ENCODE measurements around the gene PLD5.
"Not testable (repeated sequence)": the region's sequence is repeated elsewhere in the genome, so short reads cannot be mapped to it uniquely, and the experiment has no call there.

PLD5 gene

DNA sequence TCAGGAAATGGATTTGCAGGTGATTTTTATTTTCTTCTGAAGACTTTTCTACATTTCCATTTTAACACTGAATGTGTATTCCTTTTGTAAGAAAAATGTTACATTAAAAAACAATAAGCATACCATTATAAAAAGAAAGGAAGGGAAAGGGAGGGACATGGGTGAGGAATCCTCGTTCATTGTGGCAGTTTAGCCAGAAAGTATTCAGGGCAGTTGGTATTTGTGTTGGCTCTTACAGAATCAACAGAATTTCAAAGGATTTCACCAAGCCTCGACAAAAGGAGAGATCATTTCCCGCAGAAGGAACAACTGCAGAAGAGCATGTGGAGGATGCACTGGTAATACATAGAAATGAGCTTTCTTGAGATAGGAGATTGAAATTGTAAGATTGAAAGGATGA, 35.0 kb downstream of the PLD5 start:
- no peak for DNase-seq (ENCODE audit: low read depth in 1 of 2, low spot score in 1 of 2)

GRCh38 chr1:242477944-242478343, 46.6 kb downstream of the PLD5 start:
- DNase-seq (ENCODE audit: low read depth in 1 of 2, low spot score in 1 of 2) = no peak

GRCh38 chr1:242470774-242471173, 53.7 kb downstream of the PLD5 start:
- no peak for DNase-seq (ENCODE audit: low read depth in 1 of 2, low spot score in 1 of 2)

DNA sequence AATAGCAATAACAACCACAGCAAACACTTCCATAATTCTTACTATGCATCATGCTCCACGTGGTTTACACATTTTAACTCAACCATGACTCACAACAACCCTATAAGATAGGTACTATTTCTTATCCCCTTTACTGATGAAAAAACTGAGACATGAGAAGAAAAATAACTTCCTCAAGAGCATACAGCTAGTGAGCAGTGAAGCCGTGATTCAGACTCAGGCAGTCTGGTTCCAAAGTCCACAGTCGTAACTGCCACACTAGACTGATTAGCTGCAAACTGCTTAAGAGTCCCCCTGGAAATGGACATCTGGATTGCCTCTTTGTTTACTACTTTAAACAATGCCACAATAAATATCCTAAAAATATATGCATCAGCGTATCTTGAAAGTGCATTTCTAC, 55.7 kb downstream of the PLD5 start:
- no peak for DNase-seq (ENCODE audit: low read depth in 1 of 2, low spot score in 1 of 2)

DNA sequence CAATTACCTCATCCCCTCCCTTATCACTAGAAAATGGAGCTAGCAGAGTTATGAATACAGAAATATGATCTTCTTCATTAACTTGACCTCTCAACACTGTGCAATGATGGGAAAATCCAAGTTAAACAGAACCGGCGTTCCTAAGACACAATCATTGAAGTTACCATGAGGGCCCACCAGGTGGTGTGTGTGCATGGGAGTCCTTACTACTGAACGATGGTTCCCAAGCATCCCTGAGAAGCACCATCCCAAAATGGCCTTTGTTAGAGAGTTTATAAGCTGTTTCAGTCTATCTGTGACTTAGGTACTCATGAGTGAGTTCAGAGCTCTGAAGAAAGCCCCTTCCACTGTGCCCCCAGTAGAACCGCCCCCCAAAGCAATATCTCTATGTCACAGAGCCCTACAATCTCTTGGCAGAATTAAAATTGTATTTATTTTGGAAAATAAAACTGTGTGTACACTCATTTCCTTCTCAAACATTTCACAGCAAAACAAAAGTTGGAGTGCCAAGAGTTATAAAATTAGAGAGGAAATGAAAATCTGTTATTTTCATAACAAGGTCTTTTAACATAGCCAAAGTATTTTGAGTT, 56.8 kb downstream of the PLD5 start:
- DNase-seq (ENCODE audit: low read depth in 1 of 2, low spot score in 1 of 2) = no peak

DNA sequence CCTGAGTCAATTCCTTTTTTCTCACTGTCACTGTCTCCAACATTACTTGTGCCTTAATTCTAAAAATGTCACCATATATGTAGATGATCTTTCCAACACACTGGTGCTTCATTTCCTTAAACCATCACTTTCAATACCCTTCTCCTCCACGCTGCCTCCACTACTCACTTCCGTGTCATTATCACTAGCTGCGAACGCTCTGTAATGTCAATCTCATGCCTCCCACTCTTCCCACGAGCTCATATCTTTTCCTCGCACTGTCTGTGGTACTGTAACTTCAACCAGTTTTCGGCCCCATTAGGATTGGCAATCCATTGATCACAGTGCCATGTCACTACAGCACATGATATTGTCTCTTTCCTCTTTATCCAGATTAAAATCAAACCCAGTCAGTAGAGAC, 61.6 kb downstream of the PLD5 start:
- DNase-seq (ENCODE audit: low read depth in 1 of 2, low spot score in 1 of 2) = no peak

DNA sequence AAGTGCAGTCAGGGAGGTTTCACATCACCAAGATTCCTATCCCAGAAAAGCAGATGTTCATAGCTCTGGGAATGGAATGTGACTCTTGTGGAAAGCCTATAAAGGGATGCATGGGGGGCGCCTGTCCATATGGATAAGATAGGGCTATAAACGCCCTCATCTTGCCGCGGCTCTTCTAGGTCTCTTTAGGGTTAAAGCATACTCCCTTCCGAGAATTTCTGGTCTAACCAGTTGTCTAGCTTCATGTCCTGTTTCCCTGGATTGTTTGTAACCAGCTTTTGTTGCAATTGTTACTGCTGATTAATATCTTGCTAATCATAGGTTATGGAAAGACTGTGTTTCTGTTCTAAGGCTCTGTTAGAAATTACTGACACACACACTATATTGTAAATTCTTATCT, 64.8 kb downstream of the PLD5 start:
- not testable (repeated sequence) for DNase-seq (ENCODE audit: low read depth in 1 of 2, low spot score in 1 of 2)

DNA sequence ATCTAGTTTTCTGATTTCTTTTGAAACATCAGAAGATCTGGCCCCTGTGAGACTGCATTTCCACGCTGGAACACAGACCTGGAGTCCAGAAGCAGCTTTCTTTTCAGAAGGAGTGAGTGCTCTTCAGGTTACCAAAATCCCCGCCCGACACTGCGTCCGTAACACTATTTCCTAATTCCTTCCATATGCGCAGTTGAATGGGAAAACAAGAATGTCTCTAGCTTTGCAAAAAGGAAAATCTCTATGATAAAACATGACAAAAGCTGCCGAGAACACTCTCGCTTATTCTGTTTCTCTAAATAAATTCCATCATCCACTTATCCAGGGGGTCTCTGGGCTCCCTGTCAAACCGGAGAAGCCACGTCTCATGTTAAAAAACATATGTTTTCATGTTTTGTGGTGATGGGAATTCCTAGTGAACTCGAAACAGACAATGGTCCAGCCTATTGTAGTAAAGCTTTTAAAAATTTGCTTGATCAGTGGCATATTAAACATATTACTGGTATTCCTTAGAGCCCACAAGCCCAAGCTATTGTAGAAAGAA, 67.7 kb downstream of the PLD5 start:
- DNase-seq (ENCODE audit: low read depth in 1 of 2, low spot score in 1 of 2) = no peak

DNA sequence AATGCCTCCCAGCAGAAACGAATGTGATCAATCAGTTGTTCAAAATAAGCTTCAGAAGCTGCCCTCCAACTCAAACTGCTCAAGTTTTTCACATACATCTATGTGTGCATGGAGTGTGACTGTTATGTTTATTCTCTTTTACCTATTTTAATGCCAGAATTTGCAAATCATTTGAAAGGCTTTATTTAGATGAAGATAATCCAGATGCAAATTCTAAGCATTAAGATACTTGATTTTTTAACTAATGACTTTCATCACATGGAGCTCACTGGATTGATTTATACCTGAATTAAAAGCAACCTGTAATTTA, 69.5 kb downstream of the PLD5 start:
- DNase-seq (ENCODE audit: low read depth in 1 of 2, low spot score in 1 of 2) = no peak

DNA sequence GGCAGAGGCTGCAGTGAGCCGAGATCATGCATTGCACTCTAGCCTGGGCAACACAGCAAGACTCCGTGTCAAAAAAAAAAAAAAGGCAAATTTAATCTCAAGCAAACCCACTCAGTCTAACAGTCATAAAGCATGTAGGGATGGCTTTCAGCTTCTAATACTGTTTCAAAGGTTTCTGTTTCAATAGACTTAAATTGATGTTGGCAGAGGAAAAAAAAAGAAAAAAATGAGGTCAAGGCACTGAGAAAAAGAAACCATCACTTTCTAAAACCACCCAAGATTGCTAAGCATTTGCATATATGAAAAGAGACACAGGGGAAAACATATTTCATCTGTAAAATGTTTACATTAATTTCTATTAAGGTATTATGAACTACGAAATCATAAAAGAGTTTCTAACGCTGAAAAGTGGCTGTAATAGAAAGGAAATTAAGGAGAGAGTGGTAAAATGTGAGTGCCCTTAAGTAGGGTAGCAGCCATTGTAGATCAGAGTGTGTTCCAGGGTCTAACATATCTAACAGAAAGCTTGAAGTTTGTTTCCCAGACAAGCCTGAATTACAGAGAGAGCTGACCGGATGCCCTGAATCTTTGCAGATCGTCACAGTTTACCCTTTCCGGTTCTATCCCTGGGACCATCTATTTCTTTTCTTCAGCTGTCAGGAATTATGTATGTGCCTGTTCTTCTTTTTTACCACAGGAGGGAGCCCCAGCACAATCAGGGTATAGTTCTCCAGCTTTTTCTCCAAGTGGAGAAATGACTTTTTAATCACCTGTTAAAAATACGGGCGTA, 70.0 kb downstream of the PLD5 start:
- no peak for DNase-seq (ENCODE audit: low read depth in 1 of 2, low spot score in 1 of 2)

- DNase-seq (ENCODE audit: low read depth in 1 of 2, low spot score in 1 of 2) = no peak
These were observed 71.9 kb downstream of the PLD5 start for GRCh38 chr1:242452573-242452972.

- DNase-seq (ENCODE audit: low read depth in 1 of 2, low spot score in 1 of 2) = no peak
These were observed 74.8 kb downstream of the PLD5 start for GRCh38 chr1:242449661-242450060.

GRCh38 chr1:242448910-242449645, 75.4 kb downstream of the PLD5 start:
- no peak for DNase-seq (ENCODE audit: low read depth in 1 of 2, low spot score in 1 of 2)

- DNase-seq (ENCODE audit: low read depth in 1 of 2, low spot score in 1 of 2) = no peak
These were observed 76.8 kb downstream of the PLD5 start for GRCh38 chr1:242447689-242448088.

DNA sequence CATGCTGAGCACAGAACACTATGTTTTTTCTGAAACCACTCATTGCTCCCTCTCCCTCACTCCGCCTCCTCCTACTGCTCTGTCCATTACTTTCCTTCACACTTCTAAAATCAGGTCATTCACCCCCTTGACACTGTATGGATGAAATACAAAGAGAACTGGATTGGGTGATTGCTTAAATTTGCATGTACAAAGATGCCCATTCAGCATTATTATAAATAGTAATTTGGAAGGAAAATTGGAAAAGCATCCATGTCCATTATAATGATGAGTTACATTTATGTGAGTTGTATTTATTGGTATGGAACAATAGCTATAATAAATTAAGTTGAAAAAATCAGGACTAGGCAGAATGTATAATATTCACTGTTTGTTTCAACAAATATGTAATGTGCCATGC, 83.7 kb downstream of the PLD5 start:
- DNase-seq (ENCODE audit: low read depth in 1 of 2, low spot score in 1 of 2) = no peak

- no peak for DNase-seq (ENCODE audit: low read depth in 1 of 2, low spot score in 1 of 2)
These were observed 89.3 kb downstream of the PLD5 start for GRCh38 chr1:242435200-242435599.

- DNase-seq (ENCODE audit: low read depth in 1 of 2, low spot score in 1 of 2) = no peak
These were observed 91.9 kb downstream of the PLD5 start for GRCh38 chr1:242432491-242433095.

DNA sequence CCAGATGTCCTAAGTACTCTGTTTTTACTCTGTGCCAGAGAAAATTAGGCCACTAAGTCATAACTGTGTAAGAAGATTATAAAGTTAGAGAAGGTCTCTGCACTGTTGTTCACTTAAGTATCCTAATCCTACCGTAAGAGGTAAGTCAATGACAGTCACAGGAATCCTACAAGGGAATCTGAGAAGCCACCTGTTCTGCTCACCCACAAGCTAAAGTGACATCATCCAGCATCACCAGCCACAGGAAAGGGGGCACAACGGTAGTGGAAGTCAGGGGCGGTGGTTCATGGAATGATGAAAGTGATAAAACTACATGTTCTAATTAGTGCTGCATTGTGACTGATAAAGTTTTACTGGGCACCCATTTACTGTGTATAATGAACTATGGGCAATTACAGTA, 92.7 kb downstream of the PLD5 start:
- no peak for DNase-seq (ENCODE audit: low read depth in 1 of 2, low spot score in 1 of 2)

DNA sequence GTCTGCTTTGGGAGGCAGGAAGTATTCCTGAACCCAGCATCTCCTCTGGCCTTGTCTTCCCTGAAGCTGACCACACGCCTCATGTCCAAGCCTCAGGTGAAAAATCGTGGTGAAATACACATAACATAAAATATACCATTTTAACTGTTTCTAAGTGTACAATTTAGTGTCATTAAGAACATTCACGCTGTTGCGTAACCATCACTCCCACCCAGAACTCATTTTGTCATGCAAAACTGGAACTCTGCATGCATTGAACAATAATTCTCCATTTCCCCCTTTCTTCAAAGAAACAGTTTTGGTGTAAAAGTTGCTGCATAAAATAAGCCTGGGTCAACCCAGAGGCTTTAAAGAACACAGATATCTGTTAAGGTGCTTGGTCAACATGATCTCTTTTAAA, 93.5 kb downstream of the PLD5 start:
- DNase-seq (ENCODE audit: low read depth in 1 of 2, low spot score in 1 of 2) = no peak

DNA sequence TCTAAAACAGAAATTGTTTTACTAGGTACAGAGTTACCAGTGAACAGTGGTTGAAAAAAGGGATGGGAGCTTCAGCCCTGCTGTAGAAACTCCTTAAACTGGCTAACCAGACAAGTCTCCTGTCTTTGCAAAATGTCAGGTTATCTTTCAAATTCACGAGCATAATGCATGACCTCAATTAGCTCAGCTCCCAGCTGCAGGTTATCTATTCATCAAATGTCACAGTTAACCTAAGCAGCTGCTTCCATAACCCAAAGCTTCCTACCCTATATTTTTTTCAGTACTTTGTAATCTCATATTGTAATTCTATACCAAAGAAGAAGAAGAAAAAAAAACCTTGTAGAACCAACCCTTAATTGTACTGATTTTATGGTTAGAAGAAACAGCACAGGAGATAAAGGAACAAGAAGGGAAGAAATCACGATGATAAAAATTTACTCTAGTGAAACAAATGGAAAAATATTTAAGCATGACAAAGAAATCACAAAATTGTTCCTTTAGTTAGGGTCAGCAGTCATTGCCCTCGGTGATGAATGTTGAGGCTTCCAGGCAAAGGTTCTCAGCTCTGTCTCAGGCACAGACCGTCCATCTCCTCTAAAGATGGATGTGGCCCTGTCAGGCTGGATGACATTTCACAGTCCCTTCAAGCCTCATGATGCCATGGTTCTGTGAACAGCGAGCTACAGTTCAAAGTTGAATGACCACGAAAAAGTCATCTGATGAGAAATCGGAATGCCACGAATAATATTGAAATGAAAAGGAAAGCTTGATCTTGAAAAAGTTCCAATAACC, 95.9 kb downstream of the PLD5 start:
- DNase-seq (ENCODE audit: low read depth in 1 of 2, low spot score in 1 of 2) = no peak

DNA sequence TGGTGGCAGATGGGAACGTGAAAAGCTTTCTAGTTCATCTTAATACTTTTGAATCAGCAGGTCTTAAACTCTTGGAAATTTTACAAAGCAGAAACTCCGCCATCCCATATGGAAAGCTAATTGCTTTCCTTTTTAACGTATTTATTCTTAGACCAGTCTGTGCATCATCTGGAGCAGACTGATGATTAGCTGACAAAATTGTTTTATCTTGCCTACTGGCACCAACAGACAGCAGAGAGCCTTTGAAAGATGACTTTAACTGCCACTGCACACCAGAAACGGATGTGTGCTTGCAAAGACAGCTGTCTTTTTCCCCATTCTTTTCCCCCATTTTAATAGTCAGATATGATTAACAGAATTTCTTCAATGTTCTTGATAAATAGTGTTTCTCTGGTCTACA, 97.0 kb downstream of the PLD5 start:
- DNase-seq (ENCODE audit: low read depth in 1 of 2, low spot score in 1 of 2) = no peak

Data from activated CD4-positive, alpha-beta T cell treated with anti-CD3 and anti-CD28 coated beads, Interleukin-2, amount 50 U/mL, for 24 hours (primary cell).